Measurements from ENCODE around the gene TMEM245. TPM values are rescaled to one million over a fixed set of nuclear protein-coding genes. Genes with fewer than 3 reads are reported as not detected.

The TMEM245 gene
- total RNA-seq, 1 donor from 2014 or later, result 85.3 TPM

DNA sequence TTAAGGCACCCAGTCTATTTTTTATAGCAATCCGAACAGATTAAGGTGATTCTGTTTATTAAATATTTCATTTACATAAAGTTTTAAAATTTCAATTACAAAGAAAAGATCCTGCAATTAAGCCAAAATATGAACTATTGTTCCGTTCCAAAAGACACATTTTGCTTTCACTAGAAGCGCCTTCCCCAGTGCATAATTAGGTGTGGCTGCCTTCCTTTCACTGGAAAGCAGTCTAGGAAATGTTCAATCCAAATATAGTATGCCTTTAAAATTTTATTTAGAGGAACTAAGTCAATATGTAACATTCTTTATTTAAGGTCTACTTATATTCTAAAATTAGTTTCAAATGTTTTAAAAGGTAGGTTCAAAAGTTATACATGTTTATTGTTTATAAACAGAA is 114.1 kb downstream of the TMEM245 start:
- no peak for DNase-seq (ENCODE audit: low spot score)

DNA sequence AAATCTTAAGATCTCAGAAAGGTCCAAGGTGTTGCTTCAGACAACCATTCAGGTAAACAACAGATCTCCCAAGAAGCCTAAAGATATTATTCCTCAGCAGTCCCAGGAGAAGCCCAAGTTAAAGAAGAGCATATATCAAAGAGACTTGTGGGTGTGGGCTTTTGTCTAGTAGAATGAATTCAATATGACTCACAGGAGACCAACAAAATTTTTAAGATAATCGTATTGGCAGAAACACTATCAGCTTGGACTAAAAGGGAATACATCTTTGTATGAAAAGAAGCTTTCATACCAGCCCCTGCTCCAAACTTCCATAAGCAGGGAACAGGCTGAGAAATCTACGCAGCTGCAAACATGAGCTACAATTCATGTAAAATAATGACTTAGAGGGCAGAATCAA is 116.6 kb downstream of the TMEM245 start:
- Mint-ChIP-seq H3K9me3 (peaks cover 24% of the 10 kb centered on the region), H3K36me3 (peaks cover 54% of the 10 kb centered on the region), H3K27me3 (ENCODE audit: insufficient read depth, low read depth) (no peaks in the 10 kb centered on the region), H3K27ac (no peak overlapping the region), H3K4me3 (no peak overlapping the region), H3K4me1 (no peaks in the 10 kb centered on the region)
- Histone ChIP-seq H3K27me3 (no peaks in the 10 kb centered on the region), H3F3A (ENCODE audit: low read depth) (no peaks in the 10 kb centered on the region), H3K4me2 (no peak overlapping the region), H3K79me2 (ENCODE audit: low read depth) (peaks cover 97% of the 10 kb centered on the region), H3K4me3 (no peak overlapping the region), H3K27ac (no peak overlapping the region), H2AFZ (replicated peaks) (no peak overlapping the region), H3K4me1 (peaks cover 5% of the 10 kb centered on the region), H3K9me3 (ENCODE audit: low read depth) (peaks cover 15% of the 10 kb centered on the region), H3K9ac (no peak overlapping the region), H3K36me3 (peaks cover 7% of the 10 kb centered on the region), H4K20me1 (ENCODE audit: low read depth) (peaks cover 12% of the 10 kb centered on the region)
- no peak for DNase-seq (ENCODE audit: low spot score)
- TF ChIP-seq, protein P1, sequence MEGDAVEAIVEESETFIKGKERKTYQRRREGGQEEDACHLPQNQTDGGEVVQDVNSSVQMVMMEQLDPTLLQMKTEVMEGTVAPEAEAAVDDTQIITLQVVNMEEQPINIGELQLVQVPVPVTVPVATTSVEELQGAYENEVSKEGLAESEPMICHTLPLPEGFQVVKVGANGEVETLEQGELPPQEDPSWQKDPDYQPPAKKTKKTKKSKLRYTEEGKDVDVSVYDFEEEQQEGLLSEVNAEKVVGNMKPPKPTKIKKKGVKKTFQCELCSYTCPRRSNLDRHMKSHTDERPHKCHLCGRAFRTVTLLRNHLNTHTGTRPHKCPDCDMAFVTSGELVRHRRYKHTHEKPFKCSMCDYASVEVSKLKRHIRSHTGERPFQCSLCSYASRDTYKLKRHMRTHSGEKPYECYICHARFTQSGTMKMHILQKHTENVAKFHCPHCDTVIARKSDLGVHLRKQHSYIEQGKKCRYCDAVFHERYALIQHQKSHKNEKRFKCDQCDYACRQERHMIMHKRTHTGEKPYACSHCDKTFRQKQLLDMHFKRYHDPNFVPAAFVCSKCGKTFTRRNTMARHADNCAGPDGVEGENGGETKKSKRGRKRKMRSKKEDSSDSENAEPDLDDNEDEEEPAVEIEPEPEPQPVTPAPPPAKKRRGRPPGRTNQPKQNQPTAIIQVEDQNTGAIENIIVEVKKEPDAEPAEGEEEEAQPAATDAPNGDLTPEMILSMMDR (IDR thresholded peaks at IDR 0.05), result no peak
- TF ChIP-seq EZH2 (IDR thresholded peaks at IDR 0.05), result no peak
- TF ChIP-seq EZH2phosphoT487 (IDR thresholded peaks at IDR 0.05), result no peak

More for the DNA sequence above, 114.1 kb downstream of the TMEM245 start:
- H3K4me3 ChIP-seq, result no peak overlapping the region
- no peak overlapping the region for H3K4me2 ChIP-seq
- H3K27ac ChIP-seq, result no peak overlapping the region
- peaks cover 97% of the 10 kb centered on the region for H3K79me2 ChIP-seq (ENCODE audit: low read depth)
- H3K9ac ChIP-seq, result no peak overlapping the region
- Mint-ChIP-seq H3K36me3 (peaks cover 53% of the 10 kb centered on the region), H3K9me3 (peaks cover 26% of the 10 kb centered on the region), H3K27me3 (ENCODE audit: insufficient read depth, low read depth) (no peaks in the 10 kb centered on the region), H3K4me1 (peaks cover 2% of the 10 kb centered on the region), H3K27ac (no peak overlapping the region), H3K4me3 (no peak overlapping the region)
- H2AFZ ChIP-seq (replicated peaks), result no peak overlapping the region
- H4K20me1 ChIP-seq (ENCODE audit: low read depth), result peaks cover 19% of the 10 kb centered on the region
- H3K36me3 ChIP-seq, result peaks cover 7% of the 10 kb centered on the region
- H3K27me3 ChIP-seq, result no peaks in the 10 kb centered on the region
- H3K4me1 ChIP-seq, result peaks cover 5% of the 10 kb centered on the region
- no peaks in the 10 kb centered on the region for H3F3A ChIP-seq (ENCODE audit: low read depth)
- TF ChIP-seq EZH2 (IDR thresholded peaks at IDR 0.05), result no peak
- peaks cover 15% of the 10 kb centered on the region for H3K9me3 ChIP-seq (ENCODE audit: low read depth)

DNA sequence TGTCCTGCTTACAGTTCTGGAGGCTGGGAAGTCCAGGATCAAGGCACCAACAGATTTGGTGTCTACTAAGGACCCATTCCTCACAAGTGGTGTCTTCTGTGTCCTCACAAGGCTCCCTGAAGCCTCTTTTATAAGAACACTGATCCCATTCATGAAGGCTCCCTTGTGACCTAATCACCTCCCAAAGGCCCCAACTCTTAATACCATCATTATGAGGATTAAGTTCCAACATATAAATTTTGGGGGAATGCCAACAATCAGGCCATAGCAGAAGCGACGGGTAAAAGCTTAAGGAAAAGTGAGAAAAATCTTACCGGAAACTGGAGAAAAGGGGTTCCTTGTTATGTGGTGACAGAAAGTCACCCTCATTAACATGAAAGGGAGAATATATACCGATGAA is 117.6 kb downstream of the TMEM245 start:
- Histone ChIP-seq H3K4me1 (peaks cover 9% of the 10 kb centered on the region), H3K4me3 (no peak overlapping the region), H3K27ac (no peak overlapping the region), H3K27me3 (no peaks in the 10 kb centered on the region), H3F3A (ENCODE audit: low read depth) (no peaks in the 10 kb centered on the region), H3K79me2 (ENCODE audit: low read depth) (peaks cover 96% of the 10 kb centered on the region), H3K36me3 (peaks cover 7% of the 10 kb centered on the region), H3K9me3 (ENCODE audit: low read depth) (peaks cover 15% of the 10 kb centered on the region), H2AFZ (replicated peaks) (no peak overlapping the region), H3K4me2 (no peak overlapping the region), H3K9ac (no peak overlapping the region), H4K20me1 (ENCODE audit: low read depth) (peaks cover 12% of the 10 kb centered on the region)
- Mint-ChIP-seq H3K27me3 (ENCODE audit: insufficient read depth, low read depth) (no peaks in the 10 kb centered on the region), H3K4me3 (no peak overlapping the region), H3K36me3 (peaks cover 58% of the 10 kb centered on the region), H3K9me3 (peaks cover 19% of the 10 kb centered on the region), H3K27ac (no peak overlapping the region), H3K4me1 (no peaks in the 10 kb centered on the region)
- DNase-seq (ENCODE audit: low spot score), result no peak
- TF ChIP-seq EZH2 (IDR thresholded peaks at IDR 0.05) (no peak), EZH2phosphoT487 (IDR thresholded peaks at IDR 0.05) (no peak)
- TF ChIP-seq, protein P1 (IDR thresholded peaks at IDR 0.05), result no peak

DNA sequence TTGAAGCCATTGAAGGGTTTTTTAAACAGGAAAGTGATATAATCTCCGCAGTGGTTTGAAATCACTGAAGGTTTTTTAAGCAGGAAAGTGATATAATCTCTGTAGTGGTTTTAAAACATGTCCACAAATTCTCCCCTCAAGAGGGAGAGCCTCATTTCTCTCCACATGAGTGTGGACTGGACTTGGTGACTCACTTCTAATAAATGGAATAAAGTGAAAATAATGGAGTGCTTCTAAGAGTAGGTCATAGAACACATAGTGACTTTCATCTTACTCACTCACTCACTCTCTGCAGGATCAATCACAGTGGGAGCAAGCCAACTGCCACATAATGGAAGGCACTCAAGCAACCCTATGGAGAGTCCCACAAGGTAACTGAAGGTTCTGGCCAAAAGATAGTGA is 118.5 kb downstream of the TMEM245 start:
- Mint-ChIP-seq H3K4me3 (no peak overlapping the region), H3K27me3 (ENCODE audit: insufficient read depth, low read depth) (no peaks in the 10 kb centered on the region), H3K9me3 (peaks cover 19% of the 10 kb centered on the region), H3K36me3 (peaks cover 52% of the 10 kb centered on the region), H3K27ac (no peak overlapping the region), H3K4me1 (no peaks in the 10 kb centered on the region)
- H4K20me1 ChIP-seq (ENCODE audit: low read depth), result peaks cover 7% of the 10 kb centered on the region
- H3K9ac ChIP-seq, result no peak overlapping the region
- peaks cover 11% of the 10 kb centered on the region for H3K4me1 ChIP-seq
- no peak overlapping the region for H2AFZ ChIP-seq (replicated peaks)
- H3K4me3 ChIP-seq, result no peak overlapping the region
- no peak overlapping the region for H3K27ac ChIP-seq
- H3K27me3 ChIP-seq, result no peaks in the 10 kb centered on the region
- H3F3A ChIP-seq (ENCODE audit: low read depth), result no peaks in the 10 kb centered on the region
- no peak overlapping the region for H3K4me2 ChIP-seq
- peaks cover 7% of the 10 kb centered on the region for H3K36me3 ChIP-seq
- peaks cover 96% of the 10 kb centered on the region for H3K79me2 ChIP-seq (ENCODE audit: low read depth)
- peaks cover 15% of the 10 kb centered on the region for H3K9me3 ChIP-seq (ENCODE audit: low read depth)
- no peak for DNase-seq (ENCODE audit: low spot score)
- TF ChIP-seq EZH2 (IDR thresholded peaks at IDR 0.05) (no peak), EZH2phosphoT487 (IDR thresholded peaks at IDR 0.05) (no peak)
- TF ChIP-seq, protein P1 (IDR thresholded peaks at IDR 0.05), result no peak
